HL-60 (cell line): ENCODE results near the gene TMEM108.

Experiments
- POLR2AphosphoS5 ChIP-seq: IDR thresholded peaks from 2 replicates; pipeline ENCODE4 v1.6.1; 2012; ENCODE audit warnings: low read depth
- SPI1 ChIP-seq: IDR thresholded peaks from 2 replicates; pipeline ENCODE4 v1.6.1; 2012; ENCODE audit warnings: low read depth, mild to moderate bottlenecking, borderline replicate concordance
- TF ChIP-seq, protein P1 (sequence below): IDR thresholded peaks from one replicate; pipeline ENCODE4 v1.5.1; 2011; ENCODE audit warnings: low read length, control low read depth, inconsistent platforms; ENCODE audit not compliant: insufficient read depth
- TF ChIP-seq, protein P2 (sequence below): IDR thresholded peaks from 2 replicates; pipeline ENCODE4 v1.6.1; 2012; ENCODE audit warnings: low read depth; ENCODE audit not compliant: insufficient replicate concordance

DNA sequence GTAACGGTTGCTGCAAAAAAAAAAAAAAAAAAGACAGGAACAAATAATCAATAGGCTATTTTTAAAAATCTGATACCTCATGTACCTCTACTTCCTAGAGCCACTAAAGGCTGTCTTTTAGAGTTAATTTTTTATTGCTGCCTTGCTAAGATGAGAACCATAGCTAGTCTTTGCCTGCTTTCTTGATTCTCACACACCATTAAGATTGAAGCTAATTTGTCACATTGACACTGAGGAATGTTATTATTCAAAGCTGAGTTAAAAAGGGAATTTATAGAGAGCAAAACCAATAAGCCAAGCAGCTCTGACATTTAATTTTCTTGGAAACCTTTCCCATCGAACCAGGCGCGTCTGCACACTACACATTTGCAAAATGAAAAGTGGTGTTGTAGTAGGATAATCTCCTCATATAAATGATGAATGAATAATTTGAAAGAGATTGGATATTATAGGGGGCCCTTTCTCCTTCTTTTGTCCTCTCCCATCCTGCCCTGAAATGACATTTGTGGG is 149.7 kb downstream of the TMEM108 start:
- TF ChIP-seq, protein P1, sequence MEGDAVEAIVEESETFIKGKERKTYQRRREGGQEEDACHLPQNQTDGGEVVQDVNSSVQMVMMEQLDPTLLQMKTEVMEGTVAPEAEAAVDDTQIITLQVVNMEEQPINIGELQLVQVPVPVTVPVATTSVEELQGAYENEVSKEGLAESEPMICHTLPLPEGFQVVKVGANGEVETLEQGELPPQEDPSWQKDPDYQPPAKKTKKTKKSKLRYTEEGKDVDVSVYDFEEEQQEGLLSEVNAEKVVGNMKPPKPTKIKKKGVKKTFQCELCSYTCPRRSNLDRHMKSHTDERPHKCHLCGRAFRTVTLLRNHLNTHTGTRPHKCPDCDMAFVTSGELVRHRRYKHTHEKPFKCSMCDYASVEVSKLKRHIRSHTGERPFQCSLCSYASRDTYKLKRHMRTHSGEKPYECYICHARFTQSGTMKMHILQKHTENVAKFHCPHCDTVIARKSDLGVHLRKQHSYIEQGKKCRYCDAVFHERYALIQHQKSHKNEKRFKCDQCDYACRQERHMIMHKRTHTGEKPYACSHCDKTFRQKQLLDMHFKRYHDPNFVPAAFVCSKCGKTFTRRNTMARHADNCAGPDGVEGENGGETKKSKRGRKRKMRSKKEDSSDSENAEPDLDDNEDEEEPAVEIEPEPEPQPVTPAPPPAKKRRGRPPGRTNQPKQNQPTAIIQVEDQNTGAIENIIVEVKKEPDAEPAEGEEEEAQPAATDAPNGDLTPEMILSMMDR, result no peak
- no peak for TF ChIP-seq SPI1
- TF ChIP-seq, protein P2, sequence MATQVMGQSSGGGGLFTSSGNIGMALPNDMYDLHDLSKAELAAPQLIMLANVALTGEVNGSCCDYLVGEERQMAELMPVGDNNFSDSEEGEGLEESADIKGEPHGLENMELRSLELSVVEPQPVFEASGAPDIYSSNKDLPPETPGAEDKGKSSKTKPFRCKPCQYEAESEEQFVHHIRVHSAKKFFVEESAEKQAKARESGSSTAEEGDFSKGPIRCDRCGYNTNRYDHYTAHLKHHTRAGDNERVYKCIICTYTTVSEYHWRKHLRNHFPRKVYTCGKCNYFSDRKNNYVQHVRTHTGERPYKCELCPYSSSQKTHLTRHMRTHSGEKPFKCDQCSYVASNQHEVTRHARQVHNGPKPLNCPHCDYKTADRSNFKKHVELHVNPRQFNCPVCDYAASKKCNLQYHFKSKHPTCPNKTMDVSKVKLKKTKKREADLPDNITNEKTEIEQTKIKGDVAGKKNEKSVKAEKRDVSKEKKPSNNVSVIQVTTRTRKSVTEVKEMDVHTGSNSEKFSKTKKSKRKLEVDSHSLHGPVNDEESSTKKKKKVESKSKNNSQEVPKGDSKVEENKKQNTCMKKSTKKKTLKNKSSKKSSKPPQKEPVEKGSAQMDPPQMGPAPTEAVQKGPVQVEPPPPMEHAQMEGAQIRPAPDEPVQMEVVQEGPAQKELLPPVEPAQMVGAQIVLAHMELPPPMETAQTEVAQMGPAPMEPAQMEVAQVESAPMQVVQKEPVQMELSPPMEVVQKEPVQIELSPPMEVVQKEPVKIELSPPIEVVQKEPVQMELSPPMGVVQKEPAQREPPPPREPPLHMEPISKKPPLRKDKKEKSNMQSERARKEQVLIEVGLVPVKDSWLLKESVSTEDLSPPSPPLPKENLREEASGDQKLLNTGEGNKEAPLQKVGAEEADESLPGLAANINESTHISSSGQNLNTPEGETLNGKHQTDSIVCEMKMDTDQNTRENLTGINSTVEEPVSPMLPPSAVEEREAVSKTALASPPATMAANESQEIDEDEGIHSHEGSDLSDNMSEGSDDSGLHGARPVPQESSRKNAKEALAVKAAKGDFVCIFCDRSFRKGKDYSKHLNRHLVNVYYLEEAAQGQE, result no peak
- TF ChIP-seq POLR2AphosphoS5, result no peak
